GM10266 (cell line): Measurements from ENCODE around the gene PGBD5.

Experiments used
- DNase-seq: peaks from one replicate; pipeline ENCODE4 v3.0.0; 2012; ENCODE audit errors: extremely low spot score
- TF ChIP-seq, protein P1 (sequence below): IDR thresholded peaks from 2 replicates; pipeline ENCODE4 v1.5.1; 2012; ENCODE audit warnings: mild to moderate bottlenecking, low read depth; ENCODE audit not compliant: control insufficient read depth, insufficient read depth; ENCODE audit errors: missing control alignments

The PGBD5 gene

DNA sequence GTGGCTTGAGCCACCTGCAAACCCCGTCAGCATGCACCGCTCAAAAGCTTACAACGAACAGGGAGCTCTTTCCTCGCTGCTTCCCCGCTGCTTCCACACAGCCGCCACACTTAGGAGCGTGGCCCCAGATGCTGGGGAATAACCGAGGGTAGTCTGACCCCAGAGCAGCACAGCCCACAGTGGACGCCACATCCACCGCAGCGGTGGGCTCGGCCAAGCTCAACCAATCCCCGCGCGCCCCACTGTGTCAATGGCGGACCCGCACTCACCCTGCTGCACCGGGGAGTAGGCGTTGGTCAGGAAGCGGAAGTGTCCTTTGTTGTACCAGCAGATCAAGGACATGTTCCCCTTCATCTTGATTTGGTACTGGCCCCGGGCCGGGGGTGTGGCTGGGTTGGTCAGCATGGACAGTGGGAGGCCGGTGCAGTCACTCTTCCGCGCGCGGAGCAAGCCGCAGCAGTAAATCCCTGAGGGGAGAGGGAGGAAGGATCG is 93.5 kb downstream of the PGBD5 start:
- TF ChIP-seq, protein P1, sequence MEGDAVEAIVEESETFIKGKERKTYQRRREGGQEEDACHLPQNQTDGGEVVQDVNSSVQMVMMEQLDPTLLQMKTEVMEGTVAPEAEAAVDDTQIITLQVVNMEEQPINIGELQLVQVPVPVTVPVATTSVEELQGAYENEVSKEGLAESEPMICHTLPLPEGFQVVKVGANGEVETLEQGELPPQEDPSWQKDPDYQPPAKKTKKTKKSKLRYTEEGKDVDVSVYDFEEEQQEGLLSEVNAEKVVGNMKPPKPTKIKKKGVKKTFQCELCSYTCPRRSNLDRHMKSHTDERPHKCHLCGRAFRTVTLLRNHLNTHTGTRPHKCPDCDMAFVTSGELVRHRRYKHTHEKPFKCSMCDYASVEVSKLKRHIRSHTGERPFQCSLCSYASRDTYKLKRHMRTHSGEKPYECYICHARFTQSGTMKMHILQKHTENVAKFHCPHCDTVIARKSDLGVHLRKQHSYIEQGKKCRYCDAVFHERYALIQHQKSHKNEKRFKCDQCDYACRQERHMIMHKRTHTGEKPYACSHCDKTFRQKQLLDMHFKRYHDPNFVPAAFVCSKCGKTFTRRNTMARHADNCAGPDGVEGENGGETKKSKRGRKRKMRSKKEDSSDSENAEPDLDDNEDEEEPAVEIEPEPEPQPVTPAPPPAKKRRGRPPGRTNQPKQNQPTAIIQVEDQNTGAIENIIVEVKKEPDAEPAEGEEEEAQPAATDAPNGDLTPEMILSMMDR = no peak
- no peak for DNase-seq

DNA sequence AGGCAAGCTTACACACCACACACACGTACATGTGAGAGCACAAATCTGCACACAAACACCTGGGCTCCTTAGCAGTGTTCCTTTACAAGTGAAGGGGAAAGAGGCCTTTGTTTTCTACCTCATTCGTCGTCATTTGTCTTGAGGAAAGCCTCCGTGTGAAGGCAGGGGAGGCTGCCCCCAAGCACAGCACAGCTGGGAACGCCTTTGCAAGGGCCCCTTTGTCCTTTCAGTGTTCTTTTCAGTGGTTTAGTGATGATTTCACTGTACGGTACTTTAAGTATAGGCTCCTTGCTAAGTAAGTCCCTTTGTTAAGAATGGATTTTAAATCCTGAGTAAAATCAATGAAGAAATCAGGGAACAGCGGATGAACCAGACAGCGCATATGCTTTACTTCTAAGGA is 94.1 kb downstream of the PGBD5 start:
- no peak for DNase-seq

DNA sequence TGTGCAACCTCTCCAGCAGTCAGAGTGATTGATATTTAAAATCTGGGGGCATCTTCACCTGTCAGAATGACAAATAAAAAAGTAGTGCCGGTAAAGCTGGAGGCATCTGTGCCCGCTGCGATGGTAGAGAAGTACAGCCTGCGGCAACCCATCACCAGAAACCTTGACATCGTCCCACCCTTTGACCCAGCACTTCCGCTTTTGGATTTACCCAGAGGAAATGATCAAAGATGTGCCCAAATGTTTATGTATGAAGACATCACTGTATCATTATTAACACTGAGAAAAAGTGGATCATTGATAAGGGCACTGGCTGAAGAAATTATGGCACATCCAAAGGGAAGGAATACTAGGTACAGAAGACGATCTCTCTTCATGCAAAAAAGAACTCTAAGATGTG is 96.0 kb downstream of the PGBD5 start:
- no peak for DNase-seq
- TF ChIP-seq, protein P1 = no peak

More for the DNA sequence above, 94.1 kb downstream of the PGBD5 start:
- TF ChIP-seq, protein P1 = no peak

DNA sequence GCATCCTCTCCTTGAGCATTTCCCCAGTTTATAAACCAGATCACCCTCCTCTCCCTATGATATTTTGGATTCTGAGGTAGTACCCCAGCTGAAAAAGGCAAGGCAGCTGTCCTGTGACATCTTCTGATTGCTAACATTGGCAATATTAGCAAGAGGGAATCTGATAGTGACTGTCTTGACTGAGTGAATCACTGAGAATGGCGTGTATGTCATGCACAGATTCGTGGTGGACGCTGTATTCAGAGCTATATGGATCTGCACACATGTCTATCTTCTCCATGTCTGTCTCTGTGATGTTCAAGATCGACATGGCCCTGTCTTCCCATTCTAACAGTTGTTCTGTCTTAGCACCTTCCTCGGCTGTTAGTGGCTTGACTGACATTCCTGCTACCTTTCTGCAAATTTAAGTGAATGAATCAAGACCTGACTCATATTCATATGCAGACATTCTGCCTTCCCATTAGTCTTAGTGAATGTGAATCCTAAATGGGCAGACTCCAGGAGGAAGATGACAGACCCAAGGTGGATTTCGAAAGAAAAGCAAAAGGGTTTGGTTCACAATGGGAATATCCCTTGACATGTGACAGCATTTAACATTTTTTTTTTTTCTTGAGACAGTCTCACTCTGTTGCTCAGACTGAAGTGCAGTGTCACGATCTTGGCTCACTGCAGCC is 97.7 kb downstream of the PGBD5 start:
- DNase-seq = no peak
- TF ChIP-seq, protein P1 = no peak

DNA sequence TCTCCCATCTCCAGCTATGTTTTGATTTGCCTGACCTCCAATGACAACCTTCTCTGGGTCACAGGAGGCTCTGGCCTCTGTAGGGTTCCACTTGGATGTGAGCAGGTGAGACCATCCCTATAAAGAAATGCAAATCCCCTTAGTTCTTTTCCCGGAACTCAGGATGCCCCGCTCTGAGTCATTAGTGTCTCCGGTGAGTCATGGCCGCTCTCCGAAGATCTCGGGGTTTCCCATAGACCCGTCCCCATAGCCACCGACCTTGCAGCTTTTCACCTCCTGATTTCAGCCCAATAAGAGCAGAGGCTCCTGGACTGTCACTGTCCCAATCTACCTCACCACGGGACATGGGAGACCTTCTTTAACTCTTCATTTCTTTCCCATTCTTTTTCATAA is 98.2 kb downstream of the PGBD5 start:
- DNase-seq = peak; percentile 48
- TF ChIP-seq, protein P1 = no peak

DNA sequence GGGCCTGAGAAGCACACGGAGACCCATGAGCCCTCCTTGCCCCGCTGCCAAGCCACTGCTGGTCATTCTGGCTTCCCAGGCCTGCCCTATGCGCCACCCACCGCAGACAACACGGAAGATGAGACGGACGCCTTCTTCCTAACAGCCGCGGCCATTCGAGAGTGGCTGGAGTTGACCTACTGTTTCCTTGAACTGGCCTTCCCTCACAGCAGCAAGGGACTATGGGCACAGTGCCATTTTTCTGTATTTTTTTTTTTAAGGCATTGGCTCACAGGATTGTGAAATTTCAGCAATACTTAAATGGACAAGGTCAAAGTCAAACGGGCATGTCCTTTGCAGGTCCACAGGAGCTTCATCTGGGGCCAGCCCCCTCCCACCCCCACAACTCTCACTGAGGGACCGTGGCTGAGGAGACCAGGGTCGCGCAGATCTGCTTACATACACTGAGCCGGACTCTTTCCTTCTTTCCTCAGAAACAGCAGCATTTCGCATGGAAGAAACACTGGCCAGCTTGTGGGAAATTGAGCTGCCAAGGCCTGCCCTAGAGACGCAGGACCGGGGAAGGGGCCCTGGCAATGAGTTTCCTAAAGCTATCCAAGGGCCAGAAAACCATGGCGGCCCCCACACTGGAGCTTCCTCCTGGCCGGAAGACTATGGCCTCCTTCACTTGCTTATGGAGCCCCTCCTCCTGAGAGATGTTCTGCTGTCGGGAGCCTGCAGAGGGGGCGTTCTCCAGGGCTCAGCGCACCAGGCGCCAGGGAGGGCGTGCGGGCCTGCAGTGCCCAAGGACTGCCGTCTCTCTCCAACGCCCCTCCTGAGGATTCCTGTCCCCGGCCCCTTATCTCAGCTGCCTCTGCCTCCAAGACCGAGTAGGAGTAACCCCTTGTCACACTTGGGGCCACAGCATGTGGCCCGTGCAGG is 98.9 kb downstream of the PGBD5 start:
- DNase-seq = no peak

More for the DNA sequence above, 98.9 kb downstream of the PGBD5 start:
- TF ChIP-seq, protein P1 = no peak
